IMR-90 (cell line): Measurements from ENCODE around the gene TMC4. TPM values are rescaled to one million over a fixed set of nuclear protein-coding genes. Genes with fewer than 3 reads are reported as not detected.

Experiments used
- ATAC-seq: fragments of 200-7000 bp; cut with Tn5 transposase; 2 replicates; pipeline ENCODE4 v1.9.1; 2020; ENCODE audit warnings: low read depth, mild to moderate bottlenecking, moderate library complexity
- BruUV-seq: library from RNA; stranded (reverse); fragments of 400-500 nt; replicated peaks from 2 replicates; lab custom pipeline; 2021; lab: Mats Ljungman, UMichigan
- CTCF ChIA-PET: fragments of 300-600 bp; formaldehyde crosslinking; extraction: SDS; loops from one replicate; lab custom pipeline; 2021; ENCODE audit warnings: antibody characterized with exemption; lab: Yijun Ruan, JAX
- POLR2A ChIA-PET: fragments of 300-600 bp; sonication (Branson Sonifier 250); formaldehyde crosslinking; loops from one replicate; lab custom pipeline; 2022; ENCODE audit warnings: antibody characterized with exemption; ENCODE audit not compliant: unreplicated experiment; lab: Charles Lee
- DNase-seq: peaks from one replicate; pipeline ENCODE4 v3.0.0; 2013
- H2AFZ ChIP-seq: replicated peaks from 2 replicates; pipeline ENCODE3; 2013; ENCODE audit warnings: low read length, mild to moderate bottlenecking; ENCODE audit not compliant: poor library complexity
- H2AK5ac ChIP-seq: 2 replicates; pipeline ENCODE4 v1.6.1; 2013; ENCODE audit warnings: low read depth, low read length, inconsistent platforms
- H2AK9ac ChIP-seq: replicated peaks from 2 replicates; pipeline ENCODE3; 2013; ENCODE audit warnings: mild to moderate bottlenecking, low read depth, low read length, moderate library complexity; ENCODE audit not compliant: poor library complexity
- H2BK120ac ChIP-seq: 2 replicates; pipeline ENCODE4 v1.6.1; 2013; ENCODE audit warnings: low read depth, low read length, inconsistent platforms
- H2BK15ac ChIP-seq: 3 replicates; pipeline ENCODE4 v1.6.1; 2013; ENCODE audit warnings: low read depth, low read length, inconsistent platforms
- H2BK20ac ChIP-seq: 2 replicates; pipeline ENCODE4 v1.6.1; 2013; ENCODE audit warnings: low read depth, mild to moderate bottlenecking, inconsistent platforms, low read length, moderate library complexity
- H2BK5ac ChIP-seq: 2 replicates; pipeline ENCODE4 v1.6.1; 2013; ENCODE audit warnings: mild to moderate bottlenecking, low read depth, low read length, inconsistent platforms; ENCODE audit not compliant: poor library complexity, severe bottlenecking
- H3K14ac ChIP-seq: replicated peaks from 2 replicates; pipeline ENCODE4 v1.6.1; 2013; ENCODE audit warnings: low read depth, low read length, inconsistent platforms
- H3K18ac ChIP-seq: 2 replicates; pipeline ENCODE4 v1.6.1; 2013; ENCODE audit warnings: low read depth, low read length, control low read depth
- H3K23ac ChIP-seq: 2 replicates; pipeline ENCODE4 v1.6.1; 2013; ENCODE audit warnings: low read depth, low read length, inconsistent platforms
- H3K27ac ChIP-seq: 2 replicates; pipeline ENCODE4 v1.5.1; 2013; ENCODE audit warnings: mild to moderate bottlenecking, control low read depth, low read length; ENCODE audit not compliant: insufficient read depth
- H3K27me3 ChIP-seq: 2 replicates; pipeline ENCODE4 v1.6.1; 2013; ENCODE audit warnings: low read length; ENCODE audit not compliant: control insufficient read depth, insufficient read depth
- H3K36me3 ChIP-seq: 2 replicates; pipeline ENCODE4 v1.6.1; 2013; ENCODE audit warnings: low read length, mixed read lengths; ENCODE audit not compliant: control insufficient read depth, insufficient read depth
- H3K4ac ChIP-seq: 2 replicates; pipeline ENCODE4 v1.6.1; 2013; ENCODE audit warnings: low read depth, low read length, inconsistent platforms
- H3K4me1 ChIP-seq: 2 replicates; pipeline ENCODE4 v1.6.1; 2013; ENCODE audit warnings: low read length, mixed read lengths; ENCODE audit not compliant: control insufficient read depth, insufficient read depth
- H3K4me2 ChIP-seq: 2 replicates; pipeline ENCODE4 v1.6.1; 2013; ENCODE audit warnings: low read depth, mild to moderate bottlenecking, control low read depth, low read length, moderate library complexity
- H3K4me3 ChIP-seq: 2 replicates; pipeline ENCODE4 v1.5.1; 2013; ENCODE audit warnings: low read depth, mild to moderate bottlenecking, control low read depth, low read length, moderate library complexity; ENCODE audit not compliant: insufficient read depth
- H3K56ac ChIP-seq: 2 replicates; pipeline ENCODE4 v1.6.1; 2013; ENCODE audit warnings: low read length, inconsistent platforms; ENCODE audit not compliant: insufficient read depth; ENCODE audit errors: extremely low read depth
- H3K79me1 ChIP-seq, 2 experiments: 2 replicates each; pipeline ENCODE4 v1.6.1; 2013; ENCODE audit warnings: low read length in 2 of 2, inconsistent platforms in 1 of 2, low read depth in 1 of 2
- H3K9ac ChIP-seq: 2 replicates; pipeline ENCODE4 v1.6.1; 2013; ENCODE audit warnings: low read depth, low read length, control low read depth
- H3K9me1 ChIP-seq: 2 replicates; pipeline ENCODE4 v1.6.1; 2013; ENCODE audit warnings: low read length, inconsistent platforms; ENCODE audit not compliant: insufficient read depth
- H3K9me3 ChIP-seq: 2 replicates; pipeline ENCODE4 v1.6.1; 2013; ENCODE audit warnings: low read length; ENCODE audit not compliant: control insufficient read depth, insufficient read depth
- H4K20me1 ChIP-seq: 2 replicates; pipeline ENCODE4 v1.6.1; 2013; ENCODE audit warnings: low read length, inconsistent platforms; ENCODE audit not compliant: insufficient read depth
- H4K5ac ChIP-seq: 2 replicates; pipeline ENCODE4 v1.6.1; 2013; ENCODE audit warnings: mild to moderate bottlenecking, low read depth, low read length, control low read depth
- H4K8ac ChIP-seq, 2 experiments: 2 replicates each; pipeline ENCODE4 v1.6.1; 2013; ENCODE audit warnings: low read depth in 2 of 2, low read length in 2 of 2, control low read depth in 1 of 2, inconsistent platforms in 1 of 2
- H4K91ac ChIP-seq: 2 replicates; pipeline ENCODE4 v1.6.1; 2013; ENCODE audit warnings: low read depth, low read length, inconsistent platforms; ENCODE audit not compliant: insufficient read depth
- BHLHE40 ChIP-seq: fragments of 150-350 bp; IDR thresholded peaks from 2 replicates; pipeline ENCODE4 v1.6.1; 2016; ENCODE audit warnings: mild to moderate bottlenecking, low read depth, low read length
- CHD1 ChIP-seq: IDR thresholded peaks from 2 replicates; pipeline ENCODE4 v1.6.1; 2012; ENCODE audit warnings: low read depth, low read length, improper control_type of control experiment
- FOS ChIP-seq: fragments of 150-350 bp; IDR thresholded peaks from 2 replicates; pipeline ENCODE4 v1.6.1; 2016; ENCODE audit warnings: low read depth, low read length
- MAZ ChIP-seq: IDR thresholded peaks from 2 replicates; pipeline ENCODE4 v1.6.1; 2012; ENCODE audit warnings: low read depth, mild to moderate bottlenecking, low read length, improper control_type of control experiment, moderate library complexity, borderline replicate concordance
- POLR2A ChIP-seq: IDR thresholded peaks from 2 replicates; pipeline ENCODE4 v1.6.1; 2012; ENCODE audit warnings: mild to moderate bottlenecking, low read depth, low read length
- RCOR1 ChIP-seq: IDR thresholded peaks from 2 replicates; pipeline ENCODE4 v1.6.1; 2012; ENCODE audit warnings: mild to moderate bottlenecking, low read length, improper control_type of control experiment; ENCODE audit not compliant: insufficient replicate concordance
- RFX5 ChIP-seq: IDR thresholded peaks from 2 replicates; pipeline ENCODE4 v1.8.0; 2012; ENCODE audit warnings: low read depth, mild to moderate bottlenecking, low read length, moderate library complexity
- SMC3 ChIP-seq: fragments of 150-350 bp; IDR thresholded peaks from 2 replicates; pipeline ENCODE4 v1.6.1; 2016; ENCODE audit warnings: low read depth, mild to moderate bottlenecking, antibody characterized with exemption, low read length, moderate library complexity
- WGBS, 2 experiments: methylation state at CpG; one replicate each; pipeline versions ENCODE4 v1.1.5 to v1.1.7; 2013; ENCODE audit warnings: missing lambda C conversion rate in 2 of 2; ENCODE audit not compliant: insufficient read length in 1 of 2; ENCODE audit errors: extremely low coverage in 2 of 2; 5-methylcytosine and 5-hydroxymethylcytosine counted together
- dilution Hi-C: fragments of 300-500 bp; cut with HindIII; formaldehyde crosslinking; loops from one replicate; pipeline ENCODE4 v1.14.3; 2018; ENCODE audit warnings: low sequenced_read_pairs; ENCODE audit not compliant: unreplicated experiment
- in situ Hi-C: fragments of 300-500 bp; cut with MboI; formaldehyde crosslinking; loops from 3 replicates; pipeline ENCODE4 v1.14.3; 2019; ENCODE audit warnings: low sequenced_read_pairs, inconsistent platforms, mixed read lengths
- intact Hi-C: fragments of 100-400 bp; cut with micrococcal nuclease; formaldehyde crosslinking; loops from 2 replicates; pipeline ENCODE4 v1.10.0; 2022
- polyA plus RNA-seq, 3 experiments: library from polyadenylated mRNA; depleted of rRNA; stranded (reverse); fragments of >200 nt; gene quantifications; 2 replicates each; pipeline ENCODE4 v1.2.3, GENCODE V29; 2012; ENCODE audit warnings: low replicate concordance in 1 of 3
- total RNA-seq: library from RNA; depleted of rRNA; stranded (reverse); fragments of >200 nt; gene quantifications from 2 replicates; pipeline ENCODE4 v1.2.3, GENCODE V29; 2012
- TF ChIP-seq, protein P1 (sequence below): fragments of 150-350 bp; IDR thresholded peaks from 2 replicates; pipeline ENCODE4 v1.6.1; 2017; ENCODE audit warnings: mild to moderate bottlenecking, antibody characterized with exemption, low read length, low read depth
- TF ChIP-seq, protein P2 (sequence below): fragments of 150-350 bp; IDR thresholded peaks from 2 replicates; pipeline ENCODE4 v1.6.1; 2016; ENCODE audit warnings: low read depth, mild to moderate bottlenecking, low read length, moderate library complexity, borderline replicate concordance
- TF ChIP-seq, protein P3 (sequence below): conservative IDR thresholded peaks from 2 replicates; pipeline ENCODE4 v1.5.1; 2012; ENCODE audit warnings: mild to moderate bottlenecking, low read depth, low read length, improper control_type of control experiment

The TMC4 gene
- total and polyA plus RNA-seq, 2 of the 4 experiments (the other 2 are of a cell fraction), result 0.72 to 1.1 TPM

DNA sequence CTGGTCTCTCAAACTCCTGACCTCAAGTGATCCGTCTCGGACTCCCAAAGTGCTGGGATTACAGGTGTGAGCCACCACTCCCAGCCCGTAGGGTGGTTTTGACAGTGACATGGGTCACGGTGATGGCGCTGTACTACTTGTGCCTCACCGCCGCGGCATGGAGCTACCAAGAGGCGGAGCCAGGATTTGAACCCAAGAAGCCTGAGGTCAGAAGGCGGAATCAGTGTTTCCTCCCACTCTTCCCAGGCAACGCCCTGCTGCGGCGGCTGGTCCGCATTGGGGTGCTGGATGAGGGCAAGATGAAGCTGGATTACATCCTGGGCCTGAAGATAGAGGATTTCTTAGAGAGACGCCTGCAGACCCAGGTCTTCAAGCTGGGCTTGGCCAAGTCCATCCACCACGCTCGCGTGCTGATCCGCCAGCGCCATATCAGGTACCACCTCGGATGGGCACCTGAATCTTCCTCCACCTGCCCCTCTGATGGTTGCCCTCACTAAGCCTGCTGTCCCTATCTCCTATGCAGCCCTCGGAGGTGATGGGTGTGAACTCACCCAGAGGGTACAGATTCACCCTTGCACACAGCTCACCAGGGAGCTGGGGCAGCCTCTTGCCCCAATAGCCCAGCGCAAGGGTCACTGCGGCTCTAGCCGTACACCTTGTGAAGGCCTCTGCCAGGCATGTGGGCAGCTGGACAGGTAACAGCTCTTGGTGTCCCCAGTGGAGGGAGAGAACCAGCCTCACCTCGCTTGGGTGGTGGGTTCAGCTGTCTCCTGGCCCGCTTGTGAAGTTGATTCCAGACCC lies 33.3 kb upstream of the TMC4 start (continued):
- TF ChIP-seq BHLHE40, result no peak

DNA sequence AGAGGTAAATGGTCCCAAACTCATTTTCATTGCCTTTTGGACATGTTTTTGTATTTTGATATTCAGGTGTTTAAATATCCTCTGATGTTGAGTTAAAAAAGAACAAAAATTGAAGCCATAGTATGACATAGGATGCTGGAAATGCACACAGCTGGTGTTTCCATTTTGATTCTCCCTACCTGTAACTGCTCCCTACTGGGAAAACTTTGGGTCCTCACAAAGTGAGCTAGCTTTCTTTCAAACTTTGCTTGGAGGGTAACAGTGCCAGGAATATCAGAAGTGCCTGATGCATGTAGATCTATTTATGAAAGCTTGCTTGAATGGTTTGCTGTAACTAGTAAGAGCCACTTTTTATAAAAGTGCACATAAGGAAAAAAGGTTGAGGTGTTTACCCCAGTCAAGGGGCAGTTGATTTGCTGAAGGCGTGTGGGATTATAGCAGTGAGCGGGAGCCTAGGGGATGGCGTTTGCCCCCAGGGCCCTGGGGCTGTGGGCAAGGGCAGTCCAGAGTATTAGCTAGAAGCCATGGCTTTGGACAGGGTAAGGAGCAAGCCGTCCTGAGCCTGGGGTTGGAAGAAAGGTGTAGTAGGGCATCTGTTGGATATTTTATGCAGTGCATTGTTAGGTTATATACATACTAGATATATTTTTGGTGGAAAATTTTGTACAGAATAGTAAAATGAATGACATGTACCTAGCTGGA lies 32.0 kb upstream of the TMC4 start:
- Histone ChIP-seq H3K4me1 (peaks cover 28% of the 10 kb centered on the region), H3K27me3 (no peaks in the 10 kb centered on the region), H2BK15ac (no peak overlapping the region), H2AK5ac (no peak overlapping the region), H3K79me1 (peaks cover 11 to 80% of the 10 kb centered on the region in 2 experiments), H3K23ac (no peak overlapping the region), H3K18ac (no peak overlapping the region), H3K4me2 (no peak overlapping the region), H4K5ac (no peak overlapping the region), H3K4me3 (no peak overlapping the region), H3K4ac (no peak overlapping the region), H2AFZ (no peak overlapping the region), H3K27ac (no peak overlapping the region), H3K9ac (no peak overlapping the region), H2BK5ac (no peak overlapping the region), H2AK9ac (no peak overlapping the region), H3K9me1 (peaks cover 26% of the 10 kb centered on the region), H3K14ac (no peak overlapping the region), H4K8ac (no peak overlapping the region), H4K20me1 (peaks cover 91% of the 10 kb centered on the region), H2BK20ac (no peak overlapping the region), H2BK120ac (no peak overlapping the region), H3K36me3 (peaks cover 61% of the 10 kb centered on the region), H4K91ac (no peak overlapping the region), H3K9me3 (no peaks in the 10 kb centered on the region), H3K56ac (no peak overlapping the region)
- BruUV-seq, result no TSS peak
- in situ Hi-C loops (loop anchor here (10.0 kb wide), 1 partner anchor 250 kb away; no protein-coding TSS in a partner anchor), intact Hi-C loops (no loop called here), dilution Hi-C loops (no loop called here)
- 93% methylated on average over 4 of the region's 4 CpGs; no CpG with 5 or more reads in 1 of the 2 experiments for WGBS, 2 experiments
- ATAC-seq (no peak), DNase-seq (no peak)
- ChIA-PET CTCF (no interaction called here), POLR2A (interaction anchor here (1.0 kb wide), 1 partner anchor 24 kb away, joined by 4 read pairs; no protein-coding TSS in a partner anchor)
- no peak for TF ChIP-seq MAZ
- no peak for TF ChIP-seq RCOR1
- TF ChIP-seq RFX5, result no peak
- TF ChIP-seq POLR2A, result no peak
- TF ChIP-seq CHD1, result no peak
- TF ChIP-seq SMC3, result no peak
- TF ChIP-seq, protein P1, sequence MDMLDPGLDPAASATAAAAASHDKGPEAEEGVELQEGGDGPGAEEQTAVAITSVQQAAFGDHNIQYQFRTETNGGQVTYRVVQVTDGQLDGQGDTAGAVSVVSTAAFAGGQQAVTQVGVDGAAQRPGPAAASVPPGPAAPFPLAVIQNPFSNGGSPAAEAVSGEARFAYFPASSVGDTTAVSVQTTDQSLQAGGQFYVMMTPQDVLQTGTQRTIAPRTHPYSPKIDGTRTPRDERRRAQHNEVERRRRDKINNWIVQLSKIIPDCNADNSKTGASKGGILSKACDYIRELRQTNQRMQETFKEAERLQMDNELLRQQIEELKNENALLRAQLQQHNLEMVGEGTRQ, result no peak
- TF ChIP-seq, protein P2, sequence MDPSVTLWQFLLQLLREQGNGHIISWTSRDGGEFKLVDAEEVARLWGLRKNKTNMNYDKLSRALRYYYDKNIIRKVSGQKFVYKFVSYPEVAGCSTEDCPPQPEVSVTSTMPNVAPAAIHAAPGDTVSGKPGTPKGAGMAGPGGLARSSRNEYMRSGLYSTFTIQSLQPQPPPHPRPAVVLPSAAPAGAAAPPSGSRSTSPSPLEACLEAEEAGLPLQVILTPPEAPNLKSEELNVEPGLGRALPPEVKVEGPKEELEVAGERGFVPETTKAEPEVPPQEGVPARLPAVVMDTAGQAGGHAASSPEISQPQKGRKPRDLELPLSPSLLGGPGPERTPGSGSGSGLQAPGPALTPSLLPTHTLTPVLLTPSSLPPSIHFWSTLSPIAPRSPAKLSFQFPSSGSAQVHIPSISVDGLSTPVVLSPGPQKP, result no peak
- TF ChIP-seq, protein P3, sequence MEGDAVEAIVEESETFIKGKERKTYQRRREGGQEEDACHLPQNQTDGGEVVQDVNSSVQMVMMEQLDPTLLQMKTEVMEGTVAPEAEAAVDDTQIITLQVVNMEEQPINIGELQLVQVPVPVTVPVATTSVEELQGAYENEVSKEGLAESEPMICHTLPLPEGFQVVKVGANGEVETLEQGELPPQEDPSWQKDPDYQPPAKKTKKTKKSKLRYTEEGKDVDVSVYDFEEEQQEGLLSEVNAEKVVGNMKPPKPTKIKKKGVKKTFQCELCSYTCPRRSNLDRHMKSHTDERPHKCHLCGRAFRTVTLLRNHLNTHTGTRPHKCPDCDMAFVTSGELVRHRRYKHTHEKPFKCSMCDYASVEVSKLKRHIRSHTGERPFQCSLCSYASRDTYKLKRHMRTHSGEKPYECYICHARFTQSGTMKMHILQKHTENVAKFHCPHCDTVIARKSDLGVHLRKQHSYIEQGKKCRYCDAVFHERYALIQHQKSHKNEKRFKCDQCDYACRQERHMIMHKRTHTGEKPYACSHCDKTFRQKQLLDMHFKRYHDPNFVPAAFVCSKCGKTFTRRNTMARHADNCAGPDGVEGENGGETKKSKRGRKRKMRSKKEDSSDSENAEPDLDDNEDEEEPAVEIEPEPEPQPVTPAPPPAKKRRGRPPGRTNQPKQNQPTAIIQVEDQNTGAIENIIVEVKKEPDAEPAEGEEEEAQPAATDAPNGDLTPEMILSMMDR, result no peak
- TF ChIP-seq FOS, result no peak
